Brain microvascular endothelial cell (primary cell): Measurements from ENCODE around the gene OXGR1.

Experiments used
- DNase-seq: peaks from one replicate; pipeline ENCODE4 v3.0.0-alpha.2; 2020
- H3K27ac ChIP-seq: fragments of 250-450 bp; sonication (Bioruptor Pico); 2 replicates; pipeline ENCODE4 v1.5.1; 2020; ENCODE audit warnings: mild to moderate bottlenecking, moderate library complexity
- H3K27me3 ChIP-seq: fragments of 250-450 bp; sonication (Bioruptor Pico); replicated peaks from 2 replicates; pipeline ENCODE4 v1.5.1; 2020; ENCODE audit warnings: mild to moderate bottlenecking
- H3K36me3 ChIP-seq: fragments of 250-450 bp; sonication (Bioruptor Pico); replicated peaks from 2 replicates; pipeline ENCODE4 v1.5.1; 2020; ENCODE audit warnings: mild to moderate bottlenecking
- H3K4me3 ChIP-seq: 2 replicates; pipeline ENCODE4 v1.5.1; 2011; ENCODE audit warnings: low read depth, mild to moderate bottlenecking, control low read depth, low read length, moderate library complexity
- in situ Hi-C: cut with HindIII; loops from 2 replicates; pipeline ENCODE4 v1.10.0; 2017; ENCODE audit warnings: low sequenced_read_pairs, low pct_ligation_motif_present
- TF ChIP-seq, protein P1 (sequence below): IDR thresholded peaks from 2 replicates; pipeline ENCODE4 v1.5.1; 2011; ENCODE audit warnings: low read depth, mild to moderate bottlenecking, moderate library complexity, low read length, control low read depth, inconsistent platforms; ENCODE audit errors: missing control alignments

The OXGR1 gene

GRCh38 chr13:96994017-96994857, at the start of gene OXGR1:
OXGR1 (minus strand) TSS chr13:96994476; CDS start chr13:96987759, 6,717 bp downstream.
- H3K27me3 ChIP-seq = peaks cover 9% of the 10 kb centered on the region
- in situ Hi-C loops = no loop called here
- DNase-seq = no peak

DNA sequence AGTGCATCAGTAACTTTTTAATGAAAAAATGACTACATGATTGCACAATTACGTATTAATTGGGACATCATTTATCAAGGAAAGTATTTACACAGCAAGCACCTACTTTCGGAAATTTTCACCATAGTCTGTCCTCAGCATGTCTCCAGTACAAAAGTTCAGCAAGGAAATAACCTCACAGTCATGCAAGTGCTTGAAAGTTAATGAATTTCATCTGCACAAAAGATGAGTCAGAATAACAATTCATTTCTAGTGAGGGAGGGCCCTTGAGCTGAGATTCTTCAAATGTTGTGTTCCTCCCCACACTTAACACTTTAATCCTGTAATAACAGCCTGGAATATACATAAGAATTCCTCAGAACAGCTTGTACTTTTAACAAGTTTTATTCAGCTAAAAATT, 49.0 kb upstream of the OXGR1 start:
- peak; percentile 52 for DNase-seq
- in situ Hi-C loops = no loop called here

More at GRCh38 chr13:96994017-96994857, at the start of gene OXGR1:
- TF ChIP-seq, protein P1, sequence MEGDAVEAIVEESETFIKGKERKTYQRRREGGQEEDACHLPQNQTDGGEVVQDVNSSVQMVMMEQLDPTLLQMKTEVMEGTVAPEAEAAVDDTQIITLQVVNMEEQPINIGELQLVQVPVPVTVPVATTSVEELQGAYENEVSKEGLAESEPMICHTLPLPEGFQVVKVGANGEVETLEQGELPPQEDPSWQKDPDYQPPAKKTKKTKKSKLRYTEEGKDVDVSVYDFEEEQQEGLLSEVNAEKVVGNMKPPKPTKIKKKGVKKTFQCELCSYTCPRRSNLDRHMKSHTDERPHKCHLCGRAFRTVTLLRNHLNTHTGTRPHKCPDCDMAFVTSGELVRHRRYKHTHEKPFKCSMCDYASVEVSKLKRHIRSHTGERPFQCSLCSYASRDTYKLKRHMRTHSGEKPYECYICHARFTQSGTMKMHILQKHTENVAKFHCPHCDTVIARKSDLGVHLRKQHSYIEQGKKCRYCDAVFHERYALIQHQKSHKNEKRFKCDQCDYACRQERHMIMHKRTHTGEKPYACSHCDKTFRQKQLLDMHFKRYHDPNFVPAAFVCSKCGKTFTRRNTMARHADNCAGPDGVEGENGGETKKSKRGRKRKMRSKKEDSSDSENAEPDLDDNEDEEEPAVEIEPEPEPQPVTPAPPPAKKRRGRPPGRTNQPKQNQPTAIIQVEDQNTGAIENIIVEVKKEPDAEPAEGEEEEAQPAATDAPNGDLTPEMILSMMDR = no peak
- Histone ChIP-seq H3K27ac (no peak within 1 kb of the TSS), H3K4me3 (peak within 1 kb of the TSS; percentile 47), H3K36me3 (no peaks in the 10 kb centered on the region)

GRCh38 chr13:97030705-97031452, 36.6 kb upstream of the OXGR1 start:
- peak; percentile 67 for DNase-seq
- Histone ChIP-seq H3K36me3 (no peaks in the 10 kb centered on the region), H3K27ac (no peak overlapping the region), H3K4me3 (no peak overlapping the region), H3K27me3 (no peaks in the 10 kb centered on the region)
- TF ChIP-seq, protein P1 = peak; percentile 51
- in situ Hi-C loops = no loop called here

More for the DNA sequence above, 49.0 kb upstream of the OXGR1 start:
- Histone ChIP-seq H3K27ac (peak overlapping the region; percentile 27), H3K27me3 (no peaks in the 10 kb centered on the region), H3K4me3 (no peak overlapping the region), H3K36me3 (no peaks in the 10 kb centered on the region)
- TF ChIP-seq, protein P1 = no peak

GRCh38 chr13:97028441-97029299, 34.4 kb upstream of the OXGR1 start:
- Histone ChIP-seq H3K4me3 (no peak overlapping the region), H3K27ac (no peak overlapping the region), H3K27me3 (no peaks in the 10 kb centered on the region), H3K36me3 (no peaks in the 10 kb centered on the region)
- TF ChIP-seq, protein P1 = peak; percentile 81
- peak; percentile 67 for DNase-seq
- in situ Hi-C loops = no loop called here

DNA sequence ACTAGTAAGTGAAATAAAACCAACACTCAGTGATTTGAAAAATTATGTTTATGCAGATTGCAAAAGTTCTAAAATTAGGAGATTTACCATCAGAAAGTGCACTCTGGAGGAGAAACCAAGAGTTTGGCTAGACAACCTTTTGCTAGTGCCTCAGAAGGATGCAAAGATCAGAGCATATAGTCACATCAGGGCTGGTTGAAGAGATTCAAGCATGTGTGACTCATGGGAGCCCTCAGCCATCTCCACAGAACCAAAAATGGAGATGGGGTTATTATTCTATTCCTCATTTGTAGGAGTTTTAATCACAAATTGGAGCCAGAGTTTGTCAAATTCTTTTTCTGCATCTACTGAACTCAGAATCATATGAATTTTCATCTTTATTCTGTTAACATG, 32.9 kb upstream of the OXGR1 start:
- Histone ChIP-seq H3K27ac (no peak overlapping the region), H3K27me3 (no peaks in the 10 kb centered on the region), H3K36me3 (no peaks in the 10 kb centered on the region), H3K4me3 (no peak overlapping the region)
- no peak for DNase-seq
- in situ Hi-C loops = no loop called here
- TF ChIP-seq, protein P1 = no peak
